Esophagus squamous epithelium (tissue), 5 donors: Measurements from ENCODE around the gene AIG1. TPM values are rescaled to one million over a fixed set of nuclear protein-coding genes. Genes with fewer than 3 reads are reported as not detected.

ENCODE experiments used
- DNase-seq: peaks from one replicate; lab custom pipeline; 2025; lab: John Stamatoyannopoulos, UW
- H3K27ac ChIP-seq, 4 donors: fragments of 200-600 bp; sonication (generic); one replicate each; pipeline ENCODE4 v1.5.1; 2016 to 2019; ENCODE audit warnings: mild to moderate bottlenecking in 1 of 4
- H3K27me3 ChIP-seq, 4 donors: fragments of 200-600 bp; sonication (generic); 1 replicate in 3 of 4; 2 replicates in 1 of 4; pipeline versions ENCODE4 v1.5.1 to v1.6.0; 2017 to 2021; ENCODE audit warnings: antibody characterized with exemption in 1 of 4
- H3K36me3 ChIP-seq, 3 donors: fragments of 200-600 bp; sonication (generic); one replicate each; pipeline ENCODE4 v1.5.1; 2016 to 2019
- H3K4me1 ChIP-seq, 3 donors: fragments of 200-600 bp; sonication (generic); one replicate each; pipeline ENCODE4 v1.5.1; 2017 to 2019
- H3K4me3 ChIP-seq, 4 donors: fragments of 200-600 bp; sonication (generic); 1 replicate in 3 of 4; 2 replicates in 1 of 4; pipeline ENCODE4 v1.5.1; 2016 to 2019; ENCODE audit warnings: mild to moderate bottlenecking in 2 of 4, moderate library complexity in 1 of 4
- H3K9me3 ChIP-seq, 3 donors: fragments of 200-600 bp; sonication (generic); one replicate each; pipeline ENCODE4 v1.5.1; 2016 to 2019
- CTCF ChIP-seq, 6 experiments: fragments of 450-650 bp in 4 of 6; fragments of 200-600 bp in 2 of 6; sonication (generic) in 2 of 6; IDR thresholded peaks; one replicate each; pipeline ENCODE4 v1.5.1; 2016 to 2019; ENCODE audit warnings: antibody characterized with exemption in 6 of 6, mild to moderate bottlenecking in 4 of 6, moderate library complexity in 4 of 6
- POLR2A ChIP-seq, 4 donors: fragments of 450-650 bp; IDR thresholded peaks; one replicate each; pipeline ENCODE4 v1.6.1; 2017; ENCODE audit warnings: antibody characterized with exemption in 4 of 4, mild to moderate bottlenecking in 4 of 4, moderate library complexity in 3 of 4
- WGBS, 2 donors: methylation state at CpG; one replicate each; pipeline ENCODE4 v1.1.5; 2018; 5-methylcytosine and 5-hydroxymethylcytosine counted together
- intact Hi-C: fragments of 100-400 bp; cut with DNase I; formaldehyde crosslinking; loops from one replicate; pipeline ENCODE4 v1.15.0; 2022
- total RNA-seq, 4 donors: library from RNA; depleted of rRNA; stranded (reverse); fragments of >200 nt; gene quantifications; one replicate each; pipeline ENCODE4 v1.1.0, GENCODE V29; 2016
- donor health status: DM: yes; HTN: yes; CAD: no.

The AIG1 gene
- total RNA-seq, 4 donors from 2014 or later = 29.1 to 30.5 (median 29.9) TPM

GRCh38 chr6:143060354-143060805 is 309 bp upstream of the AIG1 start:
- Histone ChIP-seq H3K4me3 (peak overlapping the region; percentile 59 to 96 (median 84)), H3K9me3 (no peaks in the 10 kb centered on the region), H3K4me1 (peaks cover 6 to 29% (median 8%) of the 10 kb centered on the region in 3 donors), H3K36me3 (no peaks in the 10 kb centered on the region), H3K27ac (peak overlapping the region; percentile 90 to 97 (median 94)), H3K27me3 (no peaks in the 10 kb centered on the region)
- 0% methylated on average over 6 of the region's 52 CpGs; no CpG with 5 or more reads in 1 of the 2 donors for WGBS, 2 donors
- DNase-seq = peak; percentile 48
- intact Hi-C loops = no loop called here
- TF ChIP-seq CTCF (IDR thresholded peaks at IDR 0.05) = no peak
- peak in 2 of 4 donors; percentile 52 to 68 for TF ChIP-seq POLR2A (IDR thresholded peaks at IDR 0.05)

- Histone ChIP-seq H3K4me1 (peaks cover 6 to 29% (median 8%) of the 10 kb centered on the region in 3 donors), H3K27ac (peak overlapping the region in 3 of 4 donors; percentile 91 to 97 (median 96)), H3K4me3 (peak overlapping the region in 3 of 4 donors; percentile 74 to 96 (median 95)), H3K36me3 (no peaks in the 10 kb centered on the region), H3K27me3 (no peaks in the 10 kb centered on the region), H3K9me3 (no peaks in the 10 kb centered on the region)
- intact Hi-C loops = no loop called here
- DNase-seq = no peak
- TF ChIP-seq CTCF (IDR thresholded peaks at IDR 0.05) = no peak
- TF ChIP-seq POLR2A (IDR thresholded peaks at IDR 0.05) = no peak
- WGBS, 2 donors = 50 to 67% methylated on average over 3 of the region's 3 CpGs
Measured at GRCh38 chr6:143061597-143062385, 1.1 kb downstream of the AIG1 start.

- Histone ChIP-seq H3K27me3 (no peaks in the 10 kb centered on the region), H3K4me1 (peaks cover 6 to 29% (median 8%) of the 10 kb centered on the region in 3 donors), H3K27ac (no peak overlapping the region), H3K36me3 (no peaks in the 10 kb centered on the region), H3K4me3 (no peak overlapping the region), H3K9me3 (no peaks in the 10 kb centered on the region)
- intact Hi-C loops = no loop called here
- WGBS, 2 donors = 92 to 100% methylated on average over 1 of the region's 1 CpG
- DNase-seq = no peak
- TF ChIP-seq POLR2A (IDR thresholded peaks at IDR 0.05) (no peak), CTCF (IDR thresholded peaks at IDR 0.05) (no peak)
Measured at GRCh38 chr6:143062551-143062950, 1.9 kb downstream of the AIG1 start.

- DNase-seq = no peak
- TF ChIP-seq CTCF (IDR thresholded peaks at IDR 0.05) = no peak
- TF ChIP-seq POLR2A (IDR thresholded peaks at IDR 0.05) = no peak
- H3K36me3 ChIP-seq = no peaks in the 10 kb centered on the region
- H3K4me3 ChIP-seq = no peak overlapping the region
- H3K27ac ChIP-seq = no peak overlapping the region
- peaks cover 6 to 29% (median 8%) of the 10 kb centered on the region in 3 donors for H3K4me1 ChIP-seq
- no peaks in the 10 kb centered on the region for H3K9me3 ChIP-seq
- intact Hi-C loops = no loop called here
- no peaks in the 10 kb centered on the region for H3K27me3 ChIP-seq
Measured at GRCh38 chr6:143063631-143064030, 2.9 kb downstream of the AIG1 start.

GRCh38 chr6:143064271-143064670 is 3.6 kb downstream of the AIG1 start:
- H3K9me3 ChIP-seq = no peaks in the 10 kb centered on the region
- peaks cover 6 to 25% (median 8%) of the 10 kb centered on the region in 3 donors for H3K4me1 ChIP-seq
- no peak overlapping the region for H3K4me3 ChIP-seq
- 87 to 95% methylated on average over 1 of the region's 1 CpG for WGBS, 2 donors
- no peaks in the 10 kb centered on the region for H3K27me3 ChIP-seq
- no peak for DNase-seq
- intact Hi-C loops = no loop called here
- H3K27ac ChIP-seq = peak overlapping the region in 1 of 4 donors; percentile 3
- TF ChIP-seq POLR2A (IDR thresholded peaks at IDR 0.05) (no peak), CTCF (IDR thresholded peaks at IDR 0.05) (no peak)
- H3K36me3 ChIP-seq = no peaks in the 10 kb centered on the region
